ENCODE data around the gene NME1. TPM values are rescaled to one million over a fixed set of nuclear protein-coding genes. Genes with fewer than 3 reads are reported as not detected.

NME1 gene
- total and polyA plus RNA-seq, 12 donors = 12.9 to 169 (median 24.6) TPM

DNA sequence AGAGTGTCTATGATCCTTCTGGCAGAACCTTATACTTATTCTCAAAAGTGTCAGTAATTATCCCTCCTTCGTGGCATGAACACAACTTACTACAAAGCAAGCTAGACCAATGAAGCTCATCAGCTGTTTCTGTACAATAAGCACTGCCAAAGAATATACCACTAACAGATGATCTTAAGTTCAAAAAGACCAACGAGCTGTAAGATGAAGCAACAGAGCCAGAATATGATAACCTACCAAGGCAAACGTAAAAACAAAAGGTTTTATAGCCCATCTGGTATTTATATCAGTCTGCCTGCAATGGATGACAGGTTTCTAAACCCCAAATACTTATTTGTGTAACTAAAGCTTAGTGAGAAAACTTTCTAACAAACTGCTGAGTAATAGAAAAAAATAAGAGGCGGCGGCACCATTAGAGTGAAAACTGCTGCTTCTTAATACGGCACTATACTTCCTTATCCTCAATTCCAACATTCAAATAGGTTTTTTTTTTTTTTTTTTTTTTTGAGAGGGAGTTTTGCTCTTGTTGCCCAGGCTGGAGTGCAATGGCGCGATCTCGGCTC lies 35.0 kb downstream of the NME1 start:
- Histone ChIP-seq H3K27me3 (no peaks in the 10 kb centered on the region), H3K9me3 (no peaks in the 10 kb centered on the region), H3K4me3 (no peak overlapping the region), H3K27ac (no peak overlapping the region), H3K36me3 (peaks cover 0 to 98% (median 30%) of the 10 kb centered on the region in 9 donors), H3K4me1 (peaks cover 0 to 3% (median 0%) of the 10 kb centered on the region in 9 donors)
- DNase-seq (no peak), ATAC-seq (no peak)
- no peak for TF ChIP-seq CTCF (IDR thresholded peaks at IDR 0.05)
- intact Hi-C loops (cut with DNase I) = no loop called here
- WGBS, 2 donors = 87 to 88% methylated on average over 9 of the region's 9 CpGs

- H3K27me3 ChIP-seq = no peaks in the 10 kb centered on the region
- H3K27ac ChIP-seq = peak overlapping the region in 1 of 10 donors; percentile 16
- intact Hi-C loops (cut with DNase I) = no loop called here
- H3K4me3 ChIP-seq = no peak overlapping the region
- H3K36me3 ChIP-seq = peaks cover 0 to 100% (median 39%) of the 10 kb centered on the region in 9 donors
- TF ChIP-seq CTCF (IDR thresholded peaks at IDR 0.05) = no peak
- no peaks in the 10 kb centered on the region for H3K9me3 ChIP-seq
- ATAC-seq (no peak), DNase-seq (no peak)
- H3K4me1 ChIP-seq = peaks cover 0 to 3% (median 0%) of the 10 kb centered on the region in 9 donors
Measured at GRCh38 chr17:51189162-51189561, 35.8 kb downstream of the NME1 start.

- H3K4me3 ChIP-seq = no peak overlapping the region
- peaks cover 0 to 3% (median 0%) of the 10 kb centered on the region in 9 donors for H3K4me1 ChIP-seq
- peak overlapping the region in 1 of 10 donors; percentile 1 for H3K27ac ChIP-seq
- intact Hi-C loops (cut with DNase I) = no loop called here
- no peak for DNase-seq
- H3K9me3 ChIP-seq = no peaks in the 10 kb centered on the region
- 35 to 51% methylated on average over 1 of the region's 1 CpG for WGBS, 2 donors
- no peak for TF ChIP-seq CTCF (IDR thresholded peaks at IDR 0.05)
- H3K27me3 ChIP-seq = no peaks in the 10 kb centered on the region
- no peak for ATAC-seq
- H3K36me3 ChIP-seq = peaks cover 0 to 100% (median 42%) of the 10 kb centered on the region in 9 donors
Measured at GRCh38 chr17:51189628-51190027, 36.3 kb downstream of the NME1 start.

DNA sequence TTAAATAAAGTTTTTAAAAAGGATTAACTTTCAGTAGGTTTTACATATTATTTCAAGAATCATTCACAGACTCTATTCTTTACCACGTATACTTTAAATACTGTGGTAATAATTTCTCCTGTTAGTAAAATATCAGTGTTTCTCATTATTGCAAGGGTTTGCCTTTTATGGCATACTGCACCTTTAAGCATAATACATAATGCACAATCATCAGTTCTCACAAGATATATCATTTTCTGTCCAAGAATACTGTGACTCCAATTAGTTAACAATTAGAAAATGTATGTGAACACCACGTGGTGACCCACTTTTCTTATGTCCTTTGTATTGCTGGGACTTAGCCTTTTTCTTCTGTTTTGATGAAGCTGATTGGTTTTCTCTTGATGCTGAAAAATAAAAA lies 38.5 kb downstream of the NME1 start:
- no peak for ATAC-seq
- intact Hi-C loops (cut with DNase I) = no loop called here
- no peak overlapping the region for H3K4me3 ChIP-seq

More for the DNA sequence above, 38.5 kb downstream of the NME1 start:
- no peak for DNase-seq
- H3K4me1 ChIP-seq = peaks cover 0 to 3% (median 0%) of the 10 kb centered on the region in 9 donors
- WGBS, 2 donors = 89 to 94% methylated on average over 2 of the region's 2 CpGs
- H3K9me3 ChIP-seq = no peaks in the 10 kb centered on the region
- no peaks in the 10 kb centered on the region for H3K27me3 ChIP-seq
- peaks cover 0 to 98% (median 45%) of the 10 kb centered on the region in 9 donors for H3K36me3 ChIP-seq
- H3K27ac ChIP-seq = no peak overlapping the region
- TF ChIP-seq CTCF (IDR thresholded peaks at IDR 0.05) = no peak
